HepG2 (cell line): ENCODE data around the gene GPX1. TPM values are rescaled to one million over a fixed set of nuclear protein-coding genes. Genes with fewer than 3 reads are reported as not detected.

Source experiments
- ATAC-seq: fragments of 200-7000 bp; cut with Tn5 transposase; 3 replicates; pipeline ENCODE4 v1.9.1; 2020; ENCODE audit warnings: mild to moderate bottlenecking, moderate library complexity
- BruUV-seq: library from RNA; stranded (reverse); fragments of 400-500 nt; replicated peaks from 2 replicates; lab custom pipeline; 2021; lab: Mats Ljungman, UMichigan
- CTCF ChIA-PET: fragments of 300-600 bp; formaldehyde crosslinking; extraction: SDS; loops from one replicate; lab custom pipeline; 2021; ENCODE audit warnings: low total read pairs, inconsistent platforms, low intra/inter-chr PET ratio; lab: Yijun Ruan, JAX
- POLR2A ChIA-PET: fragments of 350-600 bp; sonication (Branson Sonifier 250); formaldehyde crosslinking; loops from one replicate; lab custom pipeline; 2020; ENCODE audit warnings: antibody characterized with exemption, inconsistent platforms; lab: Yijun Ruan, JAX
- DNase-seq: peaks from one replicate; pipeline ENCODE4 v3.0.0-alpha.2; 2015; ENCODE audit warnings: low spot score
- FAIRE-seq: peaks from 3 replicates; lab custom pipeline; 2011; peaks lifted over from hg19 to GRCh38; lab: Jason Lieb, UNC
- H2AFZ ChIP-seq: one replicate; pipeline ENCODE4 v1.6.1; 2011; ENCODE audit warnings: low read length, inconsistent platforms
- H3K27ac ChIP-seq: fragments of 300-600 bp; 3 replicates; pipeline ENCODE4 v1.8.0; 2011; ENCODE audit warnings: mixed run types, mild to moderate bottlenecking, mixed read lengths, low read length, inconsistent platforms; ENCODE audit not compliant: insufficient read depth; ENCODE audit errors: extremely low read length
- H3K27me3 ChIP-seq, 2 experiments: fragments of 200-600 bp in 1 of 2; 2 replicates in 1 of 2; 3 replicates in 1 of 2; pipeline versions ENCODE4 v1.6.0 to v1.8.0; 2011; ENCODE audit warnings: low read length in 2 of 2, mild to moderate bottlenecking in 2 of 2, moderate library complexity in 2 of 2, inconsistent platforms in 1 of 2; ENCODE audit not compliant: insufficient read depth in 2 of 2, control insufficient read depth in 1 of 2
- H3K36me3 ChIP-seq, 2 experiments: fragments of 200-600 bp in 1 of 2; replicated peaks in 1 of 2; 2 replicates in 1 of 2; 3 replicates in 1 of 2; pipeline versions ENCODE4 v1.5.1 to v1.8.0; 2011; ENCODE audit warnings: low read length in 2 of 2, inconsistent platforms in 1 of 2; ENCODE audit not compliant: insufficient read depth in 2 of 2, control insufficient read depth in 1 of 2
- H3K4me1 ChIP-seq: 2 replicates; pipeline ENCODE4 v1.5.1; 2012; ENCODE audit warnings: low read length, inconsistent platforms; ENCODE audit not compliant: insufficient read depth
- H3K4me2 ChIP-seq: 2 replicates; pipeline ENCODE4 v1.6.0; 2011; ENCODE audit warnings: low read depth, low read length, inconsistent platforms
- H3K4me3 ChIP-seq, 3 experiments: fragments of 200-600 bp in 1 of 3; sonication (generic), shearing (Covaris generic) in 1 of 3; replicated peaks in 1 of 3; 2 replicates each; pipeline ENCODE4 v1.5.1; 2011 to 2016; ENCODE audit warnings: low read length in 3 of 3, inconsistent platforms in 2 of 3, low read depth in 2 of 3, mild to moderate bottlenecking in 2 of 3, control low read depth in 1 of 3, mixed read lengths in 1 of 3; ENCODE audit not compliant: insufficient read depth in 1 of 3
- H3K79me2 ChIP-seq: one replicate; pipeline ENCODE4 v1.6.1; 2011; ENCODE audit warnings: low read length, inconsistent platforms; ENCODE audit not compliant: insufficient read depth
- H3K9ac ChIP-seq: 2 replicates; pipeline ENCODE4 v1.6.0; 2011; ENCODE audit warnings: mild to moderate bottlenecking, low read depth, low read length, inconsistent platforms; ENCODE audit not compliant: insufficient read depth
- H3K9me3 ChIP-seq: 2 replicates; pipeline ENCODE4 v1.5.1; 2012; ENCODE audit warnings: mild to moderate bottlenecking, low read length
- H4K20me1 ChIP-seq: 2 replicates; pipeline ENCODE4 v1.6.0; 2011; ENCODE audit warnings: inconsistent platforms, mild to moderate bottlenecking, low read length, moderate library complexity; ENCODE audit not compliant: insufficient read depth
- ADNP ChIP-seq: sonication (generic); formaldehyde crosslinking; IDR thresholded peaks from 2 replicates; pipeline ENCODE4 v1.4.0; 2020; ENCODE audit warnings: missing genetic modification reagents
- CBX2 ChIP-seq, 2 experiments: fragments of 200-600 bp in 1 of 2; sonication (generic); formaldehyde crosslinking in 1 of 2; IDR thresholded peaks; 2 replicates each; pipeline versions ENCODE4 v1.7.0 to v1.8.1; 2018 to 2022; ENCODE audit warnings: low read depth in 2 of 2, low read length in 1 of 2, mild to moderate bottlenecking in 1 of 2, missing genetic modification reagents in 1 of 2
- FLYWCH1 ChIP-seq: sonication (generic); formaldehyde crosslinking; IDR thresholded peaks from 2 replicates; pipeline ENCODE4 v1.8.1; 2023; ENCODE audit warnings: mild to moderate bottlenecking, missing genetic modification reagents
- JUND ChIP-seq: sonication (generic); formaldehyde crosslinking; IDR thresholded peaks from 2 replicates; pipeline ENCODE4 v1.8.0; 2022; ENCODE audit warnings: mild to moderate bottlenecking, missing genetic modification reagents
- SIX1 ChIP-seq: sonication (generic); formaldehyde crosslinking; IDR thresholded peaks from 2 replicates; pipeline ENCODE4 v1.4.0; 2020; ENCODE audit warnings: missing genetic modification reagents, borderline replicate concordance
- SIX4 ChIP-seq: sonication (generic); formaldehyde crosslinking; IDR thresholded peaks from 2 replicates; pipeline ENCODE4 v1.4.0; 2020; ENCODE audit warnings: missing genetic modification reagents
- SMARCC2 ChIP-seq: fragments of 450-650 bp; IDR thresholded peaks from 2 replicates; pipeline ENCODE4 v1.6.1; 2017; ENCODE audit warnings: antibody characterized with exemption, mild to moderate bottlenecking
- ZBTB20 ChIP-seq: sonication (generic); formaldehyde crosslinking; IDR thresholded peaks from 2 replicates; pipeline ENCODE4 v1.8.1; 2023; ENCODE audit warnings: missing genetic modification reagents, low read depth, mild to moderate bottlenecking, borderline replicate concordance
- ZFP1 ChIP-seq: IDR thresholded peaks from 2 replicates; pipeline ENCODE4 v1.6.1; 2016
- ZMAT3 ChIP-seq: sonication (generic); formaldehyde crosslinking; conservative IDR thresholded peaks from 2 replicates; pipeline ENCODE4 v1.7.0; 2021; ENCODE audit warnings: missing genetic modification reagents
- ZNF333 ChIP-seq: sonication (generic); formaldehyde crosslinking; IDR thresholded peaks from 2 replicates; pipeline ENCODE4 v1.4.0; 2020; ENCODE audit warnings: mild to moderate bottlenecking, missing genetic modification reagents, borderline replicate concordance
- WGBS: methylation state at CpG from one replicate; pipeline ENCODE4 v1.1.6; 2017; ENCODE audit warnings: low lambda C conversion rate; 5-methylcytosine and 5-hydroxymethylcytosine counted together
- in situ Hi-C: cut with HindIII; loops from 2 replicates; pipeline ENCODE4 v1.10.0; 2017; ENCODE audit warnings: low pct_unique_long_range_greater_than_20kb; ENCODE audit not compliant: extremely low pct_ligation_motif_present
- intact Hi-C: fragments of 100-400 bp; cut with micrococcal nuclease; formaldehyde crosslinking; loops from one replicate; pipeline ENCODE4 v1.10.0; 2022; ENCODE audit not compliant: unreplicated experiment
- polyA plus RNA-seq, 8 experiments: library from polyadenylated mRNA; depleted of rRNA in 3 of 8; stranded (reverse) in 7 of 8; unstranded in 1 of 8; fragments of >200 nt; fragmentation: Illumina TruSeq in 4 of 8; extraction: Trizol in 4 of 8; gene quantifications; 2 replicates each; pipeline versions ENCODE4 v1.2.1 to v1.2.3, GENCODE V29; 2011 to 2016; ENCODE audit warnings: low read depth in 4 of 8, missing spikeins in 1 of 8, mixed read lengths in 1 of 8; ENCODE audit not compliant: insufficient read depth in 1 of 8
- total RNA-seq, 5 experiments: library from RNA; depleted of rRNA; stranded (reverse); fragments of >200 nt; fragmentation: Illumina TruSeq; extraction: Trizol; gene quantifications; 2 replicates each; pipeline ENCODE4 v1.2.3, GENCODE V29; 2016; ENCODE audit warnings: low read depth in 1 of 5
- TF ChIP-seq, protein P1 (sequence below): sonication (generic); formaldehyde crosslinking; IDR thresholded peaks from 2 replicates; pipeline ENCODE4 v1.4.0; 2020; ENCODE audit warnings: missing genetic modification reagents
- TF ChIP-seq, protein P2 (sequence below): sonication (generic); formaldehyde crosslinking; IDR thresholded peaks from 2 replicates; pipeline ENCODE4 v1.4.0; 2020; ENCODE audit warnings: missing genetic modification reagents, mild to moderate bottlenecking, borderline replicate concordance
- TF ChIP-seq, protein P3 (sequence below): sonication (generic); formaldehyde crosslinking; IDR thresholded peaks from 2 replicates; pipeline ENCODE4 v1.8.0; 2022; ENCODE audit warnings: mild to moderate bottlenecking, missing genetic modification reagents, moderate library complexity
- TF ChIP-seq, protein P4 (sequence below): sonication (generic); formaldehyde crosslinking; IDR thresholded peaks from 2 replicates; pipeline ENCODE4 v1.4.0; 2020; ENCODE audit warnings: missing genetic modification reagents

The GPX1 gene
- total and polyA plus RNA-seq, 2 of the 13 experiments (the other 11 are each of a cell fraction or from before 2014, with no cell fraction given), result 149 to 168 TPM

DNA sequence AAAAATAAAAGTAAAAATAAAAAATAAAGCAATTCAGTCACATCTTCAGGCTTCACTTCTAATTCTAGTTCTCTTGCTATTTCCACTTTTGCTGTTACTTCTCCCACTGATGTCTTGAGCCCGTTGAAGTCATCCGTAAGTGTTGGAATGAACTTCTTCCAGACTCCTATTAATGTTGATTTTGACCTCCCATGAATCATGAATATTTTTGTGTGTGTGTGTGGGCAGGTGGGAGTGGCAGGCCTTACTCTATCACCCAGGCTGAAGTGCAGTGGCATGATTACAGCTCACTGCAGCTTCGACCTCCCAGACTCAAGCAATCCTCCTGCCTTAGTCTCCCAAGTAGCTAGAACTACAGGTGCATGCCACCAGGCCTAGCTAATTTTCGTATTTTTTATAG, 29.0 kb downstream of the GPX1 start:
- BruUV-seq, result no TSS peak
- DNase-seq (no peak), ATAC-seq (no peak), FAIRE-seq (no peak)
- Histone ChIP-seq H3K36me3 (peaks cover 17 to 61% of the 10 kb centered on the region in 2 experiments), H2AFZ (no peak overlapping the region), H3K27ac (no peak overlapping the region), H3K4me1 (no peaks in the 10 kb centered on the region), H3K9ac (no peak overlapping the region), H3K4me3 (no peak overlapping the region), H3K27me3 (no peaks in the 10 kb centered on the region), H3K9me3 (no peaks in the 10 kb centered on the region), H3K4me2 (no peak overlapping the region), H4K20me1 (no peaks in the 10 kb centered on the region), H3K79me2 (no peaks in the 10 kb centered on the region)
- ChIA-PET POLR2A (no interaction called here), CTCF (no interaction called here)
- in situ Hi-C loops, result loop anchor here (25.0 kb wide), 1 partner anchor 108 kb away; the partner anchor contains the start of gene NICN1
- 96% methylated on average over 4 of the region's 4 CpGs for WGBS
- intact Hi-C loops, result no loop called here
- TF ChIP-seq, protein P1, sequence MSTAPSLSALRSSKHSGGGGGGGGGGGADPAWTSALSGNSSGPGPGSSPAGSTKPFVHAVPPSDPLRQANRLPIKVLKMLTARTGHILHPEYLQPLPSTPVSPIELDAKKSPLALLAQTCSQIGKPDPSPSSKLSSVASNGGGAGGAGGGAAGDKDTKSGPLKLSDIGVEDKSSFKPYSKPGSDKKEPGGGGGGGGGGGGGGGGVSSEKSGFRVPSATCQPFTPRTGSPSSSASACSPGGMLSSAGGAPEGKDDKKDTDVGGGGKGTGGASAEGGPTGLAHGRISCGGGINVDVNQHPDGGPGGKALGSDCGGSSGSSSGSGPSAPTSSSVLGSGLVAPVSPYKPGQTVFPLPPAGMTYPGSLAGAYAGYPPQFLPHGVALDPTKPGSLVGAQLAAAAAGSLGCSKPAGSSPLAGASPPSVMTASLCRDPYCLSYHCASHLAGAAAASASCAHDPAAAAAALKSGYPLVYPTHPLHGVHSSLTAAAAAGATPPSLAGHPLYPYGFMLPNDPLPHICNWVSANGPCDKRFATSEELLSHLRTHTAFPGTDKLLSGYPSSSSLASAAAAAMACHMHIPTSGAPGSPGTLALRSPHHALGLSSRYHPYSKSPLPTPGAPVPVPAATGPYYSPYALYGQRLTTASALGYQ (CRISPR knock-in tag), result no peak
- no peak for TF ChIP-seq ZNF333 (CRISPR knock-in tag)
- TF ChIP-seq ZFP1, result no peak
- TF ChIP-seq ZBTB20, result no peak
- TF ChIP-seq, protein P2, sequence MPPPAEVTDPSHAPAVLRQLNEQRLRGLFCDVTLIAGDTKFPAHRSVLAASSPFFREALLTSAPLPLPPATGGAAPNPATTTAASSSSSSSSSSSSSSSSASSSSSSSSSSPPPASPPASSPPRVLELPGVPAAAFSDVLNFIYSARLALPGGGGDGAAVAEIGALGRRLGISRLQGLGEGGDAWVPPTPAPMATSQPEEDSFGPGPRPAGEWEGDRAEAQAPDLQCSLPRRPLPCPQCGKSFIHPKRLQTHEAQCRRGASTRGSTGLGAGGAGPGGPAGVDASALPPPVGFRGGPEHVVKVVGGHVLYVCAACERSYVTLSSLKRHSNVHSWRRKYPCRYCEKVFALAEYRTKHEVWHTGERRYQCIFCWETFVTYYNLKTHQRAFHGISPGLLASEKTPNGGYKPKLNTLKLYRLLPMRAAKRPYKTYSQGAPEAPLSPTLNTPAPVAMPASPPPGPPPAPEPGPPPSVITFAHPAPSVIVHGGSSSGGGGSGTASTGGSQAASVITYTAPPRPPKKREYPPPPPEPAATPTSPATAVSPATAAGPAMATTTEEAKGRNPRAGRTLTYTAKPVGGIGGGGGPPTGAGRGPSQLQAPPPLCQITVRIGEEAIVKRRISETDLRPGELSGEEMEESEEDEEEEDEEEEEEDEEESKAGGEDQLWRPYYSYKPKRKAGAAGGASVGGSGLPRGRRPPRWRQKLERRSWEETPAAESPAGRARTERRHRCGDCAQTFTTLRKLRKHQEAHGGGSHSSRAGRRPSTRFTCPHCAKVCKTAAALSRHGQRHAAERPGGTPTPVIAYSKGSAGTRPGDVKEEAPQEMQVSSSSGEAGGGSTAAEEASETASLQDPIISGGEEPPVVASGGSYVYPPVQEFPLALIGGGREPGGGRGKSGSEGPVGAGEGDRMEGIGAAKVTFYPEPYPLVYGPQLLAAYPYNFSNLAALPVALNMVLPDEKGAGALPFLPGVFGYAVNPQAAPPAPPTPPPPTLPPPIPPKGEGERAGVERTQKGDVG (CRISPR knock-in tag), result no peak
- TF ChIP-seq, protein P3, sequence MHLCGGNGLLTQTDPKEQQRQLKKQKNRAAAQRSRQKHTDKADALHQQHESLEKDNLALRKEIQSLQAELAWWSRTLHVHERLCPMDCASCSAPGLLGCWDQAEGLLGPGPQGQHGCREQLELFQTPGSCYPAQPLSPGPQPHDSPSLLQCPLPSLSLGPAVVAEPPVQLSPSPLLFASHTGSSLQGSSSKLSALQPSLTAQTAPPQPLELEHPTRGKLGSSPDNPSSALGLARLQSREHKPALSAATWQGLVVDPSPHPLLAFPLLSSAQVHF (CRISPR knock-in tag), result no peak
- no peak for TF ChIP-seq ADNP (CRISPR knock-in tag)
- no peak for TF ChIP-seq SIX4 (CRISPR knock-in tag)
- no peak for TF ChIP-seq FLYWCH1 (CRISPR knock-in tag)
- TF ChIP-seq SIX1 (CRISPR knock-in tag), result no peak
- no peak for TF ChIP-seq SMARCC2
- TF ChIP-seq, protein P4, sequence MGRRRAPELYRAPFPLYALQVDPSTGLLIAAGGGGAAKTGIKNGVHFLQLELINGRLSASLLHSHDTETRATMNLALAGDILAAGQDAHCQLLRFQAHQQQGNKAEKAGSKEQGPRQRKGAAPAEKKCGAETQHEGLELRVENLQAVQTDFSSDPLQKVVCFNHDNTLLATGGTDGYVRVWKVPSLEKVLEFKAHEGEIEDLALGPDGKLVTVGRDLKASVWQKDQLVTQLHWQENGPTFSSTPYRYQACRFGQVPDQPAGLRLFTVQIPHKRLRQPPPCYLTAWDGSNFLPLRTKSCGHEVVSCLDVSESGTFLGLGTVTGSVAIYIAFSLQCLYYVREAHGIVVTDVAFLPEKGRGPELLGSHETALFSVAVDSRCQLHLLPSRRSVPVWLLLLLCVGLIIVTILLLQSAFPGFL (CRISPR knock-in tag), result no peak
- TF ChIP-seq CBX2 (IDR thresholded peaks at IDR 0.05; ENCODE audit: low read depth, low read length), result no peak
- TF ChIP-seq CBX2 (CRISPR knock-in tag; IDR thresholded peaks at IDR 0.05; ENCODE audit: low read depth), result no peak
- no peak for TF ChIP-seq JUND (CRISPR knock-in tag)
- TF ChIP-seq ZMAT3 (CRISPR knock-in tag), result no peak
